A549 (cell line): Measurements from ENCODE around the gene RAB3C.

ENCODE experiments used
- HDAC2 ChIP-seq: fragments of 200-600 bp; sonication (generic); IDR thresholded peaks from 2 replicates; pipeline ENCODE4 v1.6.1; 2016
- NPAS2 ChIP-seq: fragments of 250-450 bp; sonication (Bioruptor Pico); IDR thresholded peaks from 2 replicates; pipeline ENCODE4 v1.8.0; 2022; ENCODE audit warnings: mild to moderate bottlenecking, moderate library complexity, borderline replicate concordance
- RAD21 ChIP-seq, 2 experiments: fragments of >200 bp in 1 of 2; sonication (Bioruptor Twin) in 1 of 2; formaldehyde crosslinking in 1 of 2; IDR thresholded peaks in 1 of 2; conservative IDR thresholded peaks in 1 of 2; 2 replicates in 1 of 2; 3 replicates in 1 of 2; pipeline ENCODE4 v1.6.1; 2012 to 2018; ENCODE audit warnings: inconsistent platforms in 1 of 2

DNA sequence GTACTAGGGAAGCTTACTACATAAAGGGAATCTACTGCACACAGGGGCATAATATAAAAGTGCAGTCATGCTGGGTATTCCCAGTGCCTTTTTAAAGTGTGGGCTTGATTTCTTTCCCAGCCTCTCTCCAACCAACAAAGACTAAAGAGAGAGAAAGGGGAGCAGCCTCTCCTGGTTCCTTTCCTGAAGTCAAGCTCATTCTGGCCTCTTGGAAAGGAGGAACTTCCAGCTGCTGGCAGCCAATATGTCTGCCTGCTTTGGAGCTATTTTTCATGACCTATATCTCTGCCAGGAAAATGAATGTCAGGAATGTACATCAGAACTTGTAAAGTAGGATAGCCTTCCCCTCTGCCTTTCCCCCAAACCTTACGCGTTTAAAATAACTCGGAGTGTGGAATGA is 57.1 kb downstream of the RAB3C start:
- no peak for TF ChIP-seq HDAC2
- TF ChIP-seq RAD21 (conservative IDR thresholded peaks at IDR 0.05 in 1 of 2, IDR thresholded peaks at IDR 0.05 in 1 of 2) = no peak
- no peak for TF ChIP-seq NPAS2 (CRISPR knock-in tag)
